GM18858 (cell line): ENCODE data around the gene NSD2.

Experiments used
- ATAC-seq: cut with Tn5 transposase; IDR thresholded peaks from one replicate; pipeline ENCODE4 v1.9.1; 2021; ENCODE audit not compliant: unreplicated experiment

Gene NSD2

GRCh38 chr4:1863297-1864033 lies 7.7 kb upstream of the NSD2 start:
- ATAC-seq, result no peak

- no peak for ATAC-seq
These were observed 6.9 kb upstream of the NSD2 start for GRCh38 chr4:1864076-1865008.

- ATAC-seq, result no peak
These were observed 5.0 kb upstream of the NSD2 start for GRCh38 chr4:1866189-1866661.

- ATAC-seq, result no peak
These were observed 2.9 kb upstream of the NSD2 start for GRCh38 chr4:1868293-1868692.

- ATAC-seq, result no peak
These were observed 2.3 kb upstream of the NSD2 start for GRCh38 chr4:1868912-1869311.

- ATAC-seq, result peak; percentile 3
These were observed 1.5 kb upstream of the NSD2 start for GRCh38 chr4:1869530-1870327.

- ATAC-seq, result peak; percentile 34
These were observed 940 bp upstream of the NSD2 start for GRCh38 chr4:1870328-1870577.

GRCh38 chr4:1871471-1872021 lies 353 bp downstream of the NSD2 start:
- peak; percentile 1 for ATAC-seq

- no peak for ATAC-seq
These were observed 1.7 kb downstream of the NSD2 start for GRCh38 chr4:1872870-1873269.

- no peak for ATAC-seq
These were observed 2.1 kb downstream of the NSD2 start for GRCh38 chr4:1873291-1873690.

- no peak for ATAC-seq
These were observed 2.6 kb downstream of the NSD2 start for GRCh38 chr4:1873776-1874175.

GRCh38 chr4:1874201-1874600 lies 3.0 kb downstream of the NSD2 start:
- ATAC-seq, result no peak

- no peak for ATAC-seq
These were observed 8.3 kb downstream of the NSD2 start for GRCh38 chr4:1879485-1879884.

- no peak for ATAC-seq
These were observed 9.1 kb downstream of the NSD2 start for GRCh38 chr4:1880332-1880731.

GRCh38 chr4:1882850-1883271 lies 11.7 kb downstream of the NSD2 start:
- ATAC-seq, result no peak

GRCh38 chr4:1883583-1883982 lies 12.4 kb downstream of the NSD2 start:
- ATAC-seq, result no peak

- no peak for ATAC-seq
These were observed 14.2 kb downstream of the NSD2 start for GRCh38 chr4:1885414-1885813.

GRCh38 chr4:1887052-1887451 lies 15.9 kb downstream of the NSD2 start:
- no peak for ATAC-seq

- no peak for ATAC-seq
These were observed 19.9 kb downstream of the NSD2 start for GRCh38 chr4:1890979-1891570.

GRCh38 chr4:1895971-1896657 lies 24.9 kb downstream of the NSD2 start:
- no peak for ATAC-seq
